Measurements from ENCODE around the gene NTN3. TPM values are rescaled to one million over a fixed set of nuclear protein-coding genes. Genes with fewer than 3 reads are reported as not detected.

NTN3 gene
- total RNA-seq, 1 experiment from 2014 or later = 0.39 TPM

DNA sequence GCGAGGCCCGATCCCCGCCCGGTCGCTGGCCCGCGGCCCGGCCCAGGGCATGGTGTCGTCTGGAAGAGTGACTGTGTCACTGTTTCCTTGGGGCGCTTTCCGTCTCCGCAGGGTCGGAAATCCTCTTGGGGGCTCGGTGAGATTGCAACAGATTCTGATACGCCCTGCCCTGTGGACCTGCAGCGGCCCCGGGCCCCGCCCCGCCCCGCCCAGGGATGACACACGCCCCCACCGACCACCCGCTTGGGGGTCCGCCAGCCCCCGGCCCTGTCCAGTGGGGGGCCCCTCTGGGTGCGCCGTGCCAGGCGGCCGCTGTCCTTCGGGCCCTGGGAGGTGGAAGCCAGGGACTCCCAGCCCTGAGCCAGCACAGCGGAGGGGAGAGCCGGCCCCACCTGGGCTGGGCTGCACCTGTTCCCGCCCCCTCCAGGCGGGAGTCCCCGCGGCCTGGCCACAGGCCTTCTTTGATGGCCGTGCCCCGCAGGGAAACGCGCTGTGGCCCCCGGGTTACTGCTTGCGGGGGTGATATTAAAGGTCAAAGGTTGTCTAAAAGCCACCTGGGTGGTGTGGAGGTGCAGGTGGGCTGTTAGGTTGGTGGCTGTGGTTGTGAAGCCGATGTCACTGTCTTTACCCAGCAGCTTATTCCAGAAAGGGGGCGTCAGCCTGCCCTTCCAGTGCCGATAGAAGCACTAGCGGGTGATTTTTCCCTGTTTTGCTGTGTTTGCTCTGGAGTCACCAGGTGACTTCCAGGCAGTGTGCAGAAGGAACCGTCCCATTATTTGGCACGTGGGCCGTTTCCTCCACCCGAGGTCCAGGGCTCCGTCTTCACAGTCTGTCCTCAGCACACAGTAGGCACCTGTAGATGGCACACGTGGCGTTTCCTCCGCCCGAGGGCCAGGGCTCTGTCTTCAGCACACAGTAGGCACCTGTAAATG, 4.6 kb downstream of the NTN3 start:
- intact Hi-C loops (cut with micrococcal nuclease; ENCODE audit: unreplicated experiment) = loop anchor here (2.0 kb wide), 1 partner anchor 25 kb away; no protein-coding TSS in a partner anchor
- Histone ChIP-seq H3K27me3 (replicated peaks; ENCODE audit: control insufficient read depth, insufficient read depth, low read length) (no peaks in the 10 kb centered on the region), H3K36me3 (ENCODE audit: control insufficient read depth, insufficient read depth, low read length) (no peaks in the 10 kb centered on the region), H3K9me3 (no peaks in the 10 kb centered on the region), H3K4me3 (ENCODE audit: low read depth, low read length) (peak overlapping the region; percentile 92), H3K4me1 (peaks cover 24% of the 10 kb centered on the region)
- no peaks in the 10 kb centered on the region for H3K9me3 Mint-ChIP-seq (ENCODE audit: unreplicated experiment)
- peak in 1 of 2 experiments; percentile 64 for DNase-seq
- BruUV-seq (replicated peaks) = no TSS peak
- H3K36me3 Mint-ChIP-seq (ENCODE audit: insufficient read depth, unreplicated experiment) = peaks cover 16% of the 10 kb centered on the region
- ChIA-PET POLR2A (interaction anchor here (1.3 kb wide), 1 partner anchor 16 kb away, joined by 4 read pairs; the partner anchor contains the start of gene TEDC2), CTCF (interaction anchor here (1.7 kb wide), 1 partner anchor 26 kb away, joined by 8 read pairs; no protein-coding TSS in a partner anchor)
- H3K27me3 Mint-ChIP-seq (ENCODE audit: insufficient read depth, unreplicated experiment) = no peaks in the 10 kb centered on the region
- TF ChIP-seq, protein P1, sequence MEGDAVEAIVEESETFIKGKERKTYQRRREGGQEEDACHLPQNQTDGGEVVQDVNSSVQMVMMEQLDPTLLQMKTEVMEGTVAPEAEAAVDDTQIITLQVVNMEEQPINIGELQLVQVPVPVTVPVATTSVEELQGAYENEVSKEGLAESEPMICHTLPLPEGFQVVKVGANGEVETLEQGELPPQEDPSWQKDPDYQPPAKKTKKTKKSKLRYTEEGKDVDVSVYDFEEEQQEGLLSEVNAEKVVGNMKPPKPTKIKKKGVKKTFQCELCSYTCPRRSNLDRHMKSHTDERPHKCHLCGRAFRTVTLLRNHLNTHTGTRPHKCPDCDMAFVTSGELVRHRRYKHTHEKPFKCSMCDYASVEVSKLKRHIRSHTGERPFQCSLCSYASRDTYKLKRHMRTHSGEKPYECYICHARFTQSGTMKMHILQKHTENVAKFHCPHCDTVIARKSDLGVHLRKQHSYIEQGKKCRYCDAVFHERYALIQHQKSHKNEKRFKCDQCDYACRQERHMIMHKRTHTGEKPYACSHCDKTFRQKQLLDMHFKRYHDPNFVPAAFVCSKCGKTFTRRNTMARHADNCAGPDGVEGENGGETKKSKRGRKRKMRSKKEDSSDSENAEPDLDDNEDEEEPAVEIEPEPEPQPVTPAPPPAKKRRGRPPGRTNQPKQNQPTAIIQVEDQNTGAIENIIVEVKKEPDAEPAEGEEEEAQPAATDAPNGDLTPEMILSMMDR (IDR thresholded peaks at IDR 0.05; ENCODE audit: insufficient read depth in 1 of 2, low read depth in 1 of 2, low read length in 1 of 2, severe bottlenecking in 1 of 2, unreplicated experiment in 1 of 2) = no peak
- H3K4me1 Mint-ChIP-seq (ENCODE audit: low read depth, unreplicated experiment) = peaks cover 5% of the 10 kb centered on the region
- H3K4me3 Mint-ChIP-seq (ENCODE audit: unreplicated experiment) = peak overlapping the region; percentile 73
- no peak overlapping the region for H3K27ac Mint-ChIP-seq (ENCODE audit: unreplicated experiment)

DNA sequence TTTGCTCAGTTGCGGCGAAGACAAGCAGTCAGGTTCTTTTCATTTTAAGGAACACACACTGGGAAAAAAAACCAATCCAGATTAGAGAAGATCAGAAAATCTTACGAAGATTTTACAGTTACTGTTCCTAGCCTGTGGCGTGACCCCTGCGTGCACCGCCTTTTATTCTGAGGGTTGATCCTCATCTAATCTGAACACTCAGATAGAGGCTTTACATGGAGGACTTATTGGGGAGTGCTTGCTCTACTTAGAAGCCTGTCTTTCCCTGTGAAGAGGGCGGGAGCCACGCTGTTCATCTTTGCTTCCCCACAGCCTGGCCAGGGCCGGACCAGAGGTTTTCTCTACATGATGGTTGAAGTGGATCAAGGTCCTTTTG, 5.2 kb downstream of the NTN3 start:
- Histone ChIP-seq H3K4me3 (ENCODE audit: low read depth, low read length) (no peak overlapping the region), H3K36me3 (ENCODE audit: control insufficient read depth, insufficient read depth, low read length) (no peaks in the 10 kb centered on the region), H3K9me3 (no peaks in the 10 kb centered on the region), H3K4me1 (peaks cover 24% of the 10 kb centered on the region), H3K27me3 (replicated peaks; ENCODE audit: control insufficient read depth, insufficient read depth, low read length) (no peaks in the 10 kb centered on the region)
- intact Hi-C loops (cut with micrococcal nuclease; ENCODE audit: unreplicated experiment) = no loop called here
- H3K9me3 Mint-ChIP-seq (ENCODE audit: unreplicated experiment) = no peaks in the 10 kb centered on the region
- DNase-seq = no peak
- CTCF ChIA-PET = no interaction called here
- H3K27ac Mint-ChIP-seq (ENCODE audit: unreplicated experiment) = no peak overlapping the region
- no TSS peak for BruUV-seq (replicated peaks)
- POLR2A ChIA-PET = no interaction called here
- peaks cover 5% of the 10 kb centered on the region for H3K4me1 Mint-ChIP-seq (ENCODE audit: low read depth, unreplicated experiment)
- H3K27me3 Mint-ChIP-seq (ENCODE audit: insufficient read depth, unreplicated experiment) = no peaks in the 10 kb centered on the region
- peak overlapping the region; percentile 73 for H3K4me3 Mint-ChIP-seq (ENCODE audit: unreplicated experiment)
- peaks cover 16% of the 10 kb centered on the region for H3K36me3 Mint-ChIP-seq (ENCODE audit: insufficient read depth, unreplicated experiment)
- TF ChIP-seq, protein P1 (IDR thresholded peaks at IDR 0.05; ENCODE audit: insufficient read depth in 1 of 2, low read depth in 1 of 2, low read length in 1 of 2, severe bottlenecking in 1 of 2, unreplicated experiment in 1 of 2) = no peak

DNA sequence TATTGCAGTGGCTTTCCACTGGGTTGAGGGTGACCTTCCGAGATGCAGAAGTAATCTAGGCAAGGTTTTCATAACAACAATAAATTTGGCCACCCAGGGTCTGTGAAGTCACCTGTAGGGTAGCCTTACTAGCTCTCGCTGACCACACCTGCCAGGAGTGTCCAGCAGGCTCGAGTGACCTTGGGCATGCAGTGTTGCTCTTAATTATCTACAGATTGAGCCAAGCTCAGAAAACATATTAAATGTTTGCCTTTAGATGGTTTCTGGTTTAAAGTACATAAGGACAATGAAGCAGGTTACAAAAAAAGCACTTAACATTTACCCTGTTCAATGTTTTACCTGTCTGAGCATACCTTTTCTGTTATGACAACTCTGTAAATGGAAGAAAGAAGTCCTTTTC, 5.6 kb downstream of the NTN3 start:
- no peak for DNase-seq
- Histone ChIP-seq H3K9me3 (no peaks in the 10 kb centered on the region), H3K36me3 (ENCODE audit: control insufficient read depth, insufficient read depth, low read length) (no peaks in the 10 kb centered on the region), H3K27me3 (replicated peaks; ENCODE audit: control insufficient read depth, insufficient read depth, low read length) (no peaks in the 10 kb centered on the region), H3K4me3 (ENCODE audit: low read depth, low read length) (no peak overlapping the region), H3K4me1 (peaks cover 20% of the 10 kb centered on the region)
- no peak overlapping the region for H3K4me3 Mint-ChIP-seq (ENCODE audit: unreplicated experiment)
- H3K36me3 Mint-ChIP-seq (ENCODE audit: insufficient read depth, unreplicated experiment) = peaks cover 16% of the 10 kb centered on the region
- H3K27me3 Mint-ChIP-seq (ENCODE audit: insufficient read depth, unreplicated experiment) = no peaks in the 10 kb centered on the region
- intact Hi-C loops (cut with micrococcal nuclease; ENCODE audit: unreplicated experiment) = no loop called here
- TF ChIP-seq, protein P1 (IDR thresholded peaks at IDR 0.05; ENCODE audit: insufficient read depth in 1 of 2, low read depth in 1 of 2, low read length in 1 of 2, severe bottlenecking in 1 of 2, unreplicated experiment in 1 of 2) = no peak
- H3K9me3 Mint-ChIP-seq (ENCODE audit: unreplicated experiment) = no peaks in the 10 kb centered on the region
- ChIA-PET CTCF (interaction anchor here (0.6 kb wide), 1 partner anchor 25 kb away, joined by 3 read pairs; no protein-coding TSS in a partner anchor), POLR2A (interaction anchor here (0.5 kb wide), 1 partner anchor 38 kb away, joined by 3 read pairs; no protein-coding TSS in a partner anchor)
- TSS peak; percentile 31 for BruUV-seq (replicated peaks)
- no peak overlapping the region for H3K27ac Mint-ChIP-seq (ENCODE audit: unreplicated experiment)
- H3K4me1 Mint-ChIP-seq (ENCODE audit: low read depth, unreplicated experiment) = peaks cover 5% of the 10 kb centered on the region

Data from Caco-2 (cell line).